GM19351 (cell line): Measurements from ENCODE around the gene DKK2.

ENCODE experiments used
- ATAC-seq: cut with Tn5 transposase; IDR thresholded peaks from one replicate; pipeline ENCODE4 v1.9.1; 2021; ENCODE audit warnings: mild to moderate bottlenecking, moderate library complexity; ENCODE audit not compliant: unreplicated experiment

The DKK2 gene

DNA sequence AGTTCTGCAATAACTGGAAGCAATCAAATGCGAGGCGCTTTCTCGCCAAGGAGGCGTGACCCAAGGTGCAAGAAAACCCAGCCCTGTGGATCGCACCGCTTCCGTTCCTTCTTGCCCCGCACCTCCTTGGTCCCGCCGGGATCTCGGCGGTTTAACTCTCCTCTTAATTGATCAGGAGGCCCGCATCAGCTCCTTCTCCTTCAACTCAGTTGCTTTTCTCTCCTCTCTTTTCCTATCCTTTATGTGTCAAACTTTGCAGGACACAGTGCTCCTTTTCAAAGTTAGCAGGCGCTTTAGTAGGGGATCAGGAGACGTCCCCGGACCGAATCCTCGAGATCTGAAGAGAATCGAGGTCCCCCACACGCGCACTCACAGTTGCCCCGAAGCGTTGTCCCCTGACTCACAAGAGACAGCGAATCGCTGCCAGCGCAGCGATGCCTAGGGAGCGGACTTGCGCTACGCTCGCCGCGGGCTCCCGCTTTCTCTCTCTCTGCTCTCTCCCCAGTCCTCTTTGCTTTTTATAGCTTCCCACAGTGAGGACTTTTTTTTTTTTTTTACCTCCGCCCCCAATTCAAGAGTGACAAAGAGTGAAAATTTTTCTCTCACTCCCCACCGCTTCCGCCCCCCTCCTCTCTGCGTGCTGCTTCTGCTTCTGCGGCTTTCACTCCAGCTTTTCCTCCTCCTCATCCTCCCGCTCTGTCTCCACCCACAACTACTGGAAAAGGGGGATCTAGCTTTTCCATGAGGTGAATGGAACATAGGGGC lies at the start of gene DKK2:
TSS of gene DKK2 (minus strand) at position 495 of the 765 bp plus-strand sequence. CDS start 722 bp downstream, outside the sequence.
- ATAC-seq = peak; percentile 28

DNA sequence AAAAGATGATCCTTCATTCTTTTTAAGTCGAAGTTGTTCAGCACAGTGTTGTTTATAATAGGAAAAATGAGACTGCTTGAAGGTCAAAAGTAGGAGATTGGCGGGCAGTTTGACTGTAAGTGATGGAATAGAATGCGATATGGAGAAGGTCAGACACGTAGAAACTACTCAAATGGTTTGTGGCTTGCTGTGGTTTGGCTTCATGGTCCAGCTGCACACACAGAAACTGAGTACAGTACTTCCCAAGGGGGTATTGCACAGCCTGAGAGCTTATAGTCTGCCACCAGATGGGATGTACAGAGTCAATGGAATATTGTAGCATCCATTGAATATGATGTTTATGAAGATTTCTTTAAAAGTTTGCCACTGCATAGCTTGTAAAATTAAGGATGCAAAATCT lies 41.1 kb upstream of the DKK2 start:
- ATAC-seq = no peak

DNA sequence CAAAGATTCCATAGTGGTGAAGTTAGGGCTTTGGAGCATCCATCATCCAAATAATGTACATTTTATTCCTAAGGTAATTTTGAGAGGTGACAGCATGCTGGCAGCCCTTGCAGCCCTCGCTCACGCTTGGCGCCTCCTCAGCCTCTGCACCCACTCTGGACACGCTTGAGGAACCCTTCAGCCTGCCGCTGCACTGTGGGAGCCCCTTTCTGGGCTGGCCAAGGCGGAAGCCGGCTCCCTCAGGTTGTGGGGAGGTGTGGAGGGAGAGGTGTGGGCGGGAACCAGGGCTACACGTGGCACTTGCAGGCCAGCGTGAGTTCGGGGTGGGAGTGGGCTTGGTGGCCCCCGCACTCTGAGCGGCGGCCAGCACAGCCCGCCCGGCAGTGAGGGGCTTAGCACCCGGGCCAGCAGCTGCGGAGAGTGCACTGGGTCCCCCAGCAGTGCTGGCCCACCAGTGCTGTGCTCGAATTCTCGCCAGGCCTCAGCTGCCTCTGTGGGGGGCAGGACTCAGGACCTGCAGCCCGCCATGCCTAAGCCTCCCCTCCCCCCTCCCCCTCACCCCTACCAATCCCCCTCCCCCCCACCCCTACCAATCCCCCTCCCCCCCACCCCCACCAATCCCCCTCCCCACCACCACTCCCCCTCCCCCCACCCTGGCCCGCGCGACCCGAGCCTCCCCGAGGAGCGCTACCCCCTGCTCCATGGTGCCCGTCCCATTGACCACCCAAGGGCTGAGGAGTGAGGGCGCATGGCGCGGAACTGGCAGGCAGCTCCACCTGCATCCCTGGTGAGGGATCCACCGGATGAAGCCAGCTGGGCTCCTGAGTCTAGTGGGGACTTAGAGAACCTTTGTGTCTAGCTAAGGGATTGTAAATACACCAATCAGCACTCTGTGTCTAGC lies 37.0 kb upstream of the DKK2 start:
- ATAC-seq = no peak

GRCh38 chr4:107071108-107071507 lies 35.0 kb upstream of the DKK2 start:
- ATAC-seq = no peak

- peak; percentile 98 for ATAC-seq
These were observed 32.9 kb upstream of the DKK2 start for GRCh38 chr4:107069049-107069448.

GRCh38 chr4:107068116-107068515 lies 32.0 kb upstream of the DKK2 start:
- ATAC-seq = no peak

DNA sequence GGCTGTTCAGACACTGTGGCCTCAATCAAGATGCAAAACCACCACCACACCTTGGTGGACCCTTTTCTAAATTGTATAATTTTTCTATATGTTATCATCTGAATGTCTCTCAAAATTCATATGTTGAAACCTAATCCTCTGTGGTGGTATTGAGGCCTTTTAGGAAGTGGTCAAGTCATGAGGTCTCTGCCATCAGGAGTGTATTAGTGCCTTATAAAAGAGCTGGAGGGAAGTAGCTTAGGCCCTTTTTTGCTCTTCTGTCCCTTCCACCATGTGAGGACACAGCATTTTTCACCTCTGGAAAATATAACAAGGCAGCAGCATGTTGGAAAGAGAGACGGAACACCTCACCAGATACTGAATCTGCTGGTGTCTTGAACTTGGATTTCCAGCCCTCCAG lies 30.5 kb upstream of the DKK2 start:
- ATAC-seq = no peak

- ATAC-seq = no peak
These were observed 29.1 kb upstream of the DKK2 start for GRCh38 chr4:107065201-107065600.

- no peak for ATAC-seq
These were observed 24.3 kb upstream of the DKK2 start for GRCh38 chr4:107060388-107060787.

DNA sequence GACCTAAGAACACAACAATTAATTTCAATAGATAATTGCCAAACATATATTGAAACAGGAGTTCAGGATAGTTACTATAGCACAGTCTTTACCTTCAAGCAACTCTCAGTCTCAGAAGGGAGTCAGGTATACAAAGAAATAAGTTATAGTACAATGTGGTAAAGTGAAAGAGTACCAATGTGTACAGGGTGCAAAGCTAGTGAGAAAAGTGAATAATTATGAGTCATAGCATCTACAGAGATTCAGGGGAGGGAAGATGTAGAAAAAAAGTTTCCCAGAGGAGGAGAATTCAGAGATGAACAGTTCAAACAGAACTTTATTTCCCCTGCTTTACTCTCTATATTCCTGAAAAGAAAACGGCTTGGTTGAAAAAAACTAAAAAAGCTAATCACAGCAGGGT lies 22.7 kb upstream of the DKK2 start:
- ATAC-seq = no peak

DNA sequence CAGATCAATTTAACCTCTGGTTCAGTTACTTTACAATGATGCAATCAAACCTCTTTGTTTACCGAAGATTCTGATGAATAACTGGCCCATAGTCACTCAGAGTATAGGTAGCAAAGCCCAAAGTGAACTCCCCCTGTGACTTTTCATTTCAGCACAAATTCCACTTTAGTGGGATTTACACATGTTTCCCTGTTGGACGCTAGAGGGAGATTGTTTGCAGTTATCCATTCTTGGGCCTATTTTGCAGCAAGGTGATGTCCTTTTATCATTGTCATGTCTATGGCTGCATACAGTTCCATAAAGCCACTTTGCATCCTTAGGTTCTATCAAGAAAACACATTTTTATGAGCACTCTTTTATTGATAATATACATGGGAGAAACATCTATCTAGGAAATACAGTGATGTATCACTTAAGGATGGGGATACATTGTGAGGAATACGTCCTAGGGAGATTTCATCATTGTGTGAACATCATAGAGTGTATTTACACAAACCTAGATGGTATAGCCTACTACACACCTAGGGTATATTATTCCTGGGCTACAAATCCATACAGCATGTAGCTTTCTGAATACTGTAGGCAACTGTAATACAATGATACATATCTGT lies 14.5 kb upstream of the DKK2 start:
- ATAC-seq = no peak

DNA sequence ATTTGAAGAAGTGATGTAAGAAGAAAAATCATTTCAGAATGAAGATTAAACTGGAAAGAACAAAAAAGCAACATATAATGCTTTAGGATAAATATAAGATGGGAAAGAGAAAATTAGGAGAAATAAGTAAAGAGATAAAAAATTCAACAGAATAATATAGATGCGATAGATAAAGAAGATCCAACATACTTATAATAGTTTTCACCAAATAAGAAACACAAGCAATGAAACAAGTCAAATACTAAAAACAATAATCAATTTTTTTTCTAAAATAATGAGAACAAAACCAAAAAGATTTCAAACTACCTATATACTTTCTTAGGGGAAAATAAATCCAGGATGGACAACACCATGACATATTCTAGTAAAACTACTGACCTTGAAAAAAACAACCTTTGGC lies 10.1 kb upstream of the DKK2 start:
- ATAC-seq = no peak

DNA sequence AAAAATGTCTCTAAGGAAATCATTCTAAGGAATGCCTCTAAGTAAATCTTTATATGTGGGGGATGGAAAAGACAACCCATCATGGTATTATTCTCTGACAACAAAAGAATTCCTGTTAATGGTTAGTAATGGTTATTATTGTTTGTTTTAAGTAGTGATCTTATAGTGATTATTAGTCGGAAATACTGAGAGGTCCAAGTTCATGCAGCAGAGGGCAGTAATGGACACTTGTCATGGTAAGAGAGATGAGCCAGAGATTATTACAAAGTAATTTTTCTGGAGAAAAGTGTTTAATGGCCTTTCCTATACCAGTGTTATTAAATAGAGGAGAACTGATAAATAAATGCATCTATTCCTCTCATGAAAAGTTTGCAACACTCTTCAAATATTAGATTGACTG lies 8.1 kb upstream of the DKK2 start:
- no peak for ATAC-seq

DNA sequence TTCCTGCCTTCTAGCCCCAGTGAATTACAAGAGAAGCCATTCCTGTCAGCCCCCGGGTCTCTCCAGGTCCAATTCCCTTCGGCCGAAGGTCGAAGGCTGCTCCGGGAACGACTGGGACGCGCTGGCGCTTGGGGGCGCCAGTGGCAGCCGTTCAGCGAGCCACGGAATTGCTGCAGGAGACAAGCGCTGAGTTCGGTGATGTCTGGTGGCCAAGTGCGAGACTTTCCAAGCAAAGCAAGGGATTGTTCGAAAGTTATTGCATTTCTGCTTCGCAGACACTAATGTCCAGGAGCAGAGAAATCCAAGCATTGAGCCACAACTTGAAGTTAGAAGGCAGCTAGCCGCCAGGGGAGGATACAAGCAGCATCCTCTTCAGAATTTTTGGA lies 1.1 kb upstream of the DKK2 start:
- ATAC-seq = peak; percentile 45

GRCh38 chr4:107036584-107037198 lies 578 bp upstream of the DKK2 start:
- ATAC-seq = no peak

DNA sequence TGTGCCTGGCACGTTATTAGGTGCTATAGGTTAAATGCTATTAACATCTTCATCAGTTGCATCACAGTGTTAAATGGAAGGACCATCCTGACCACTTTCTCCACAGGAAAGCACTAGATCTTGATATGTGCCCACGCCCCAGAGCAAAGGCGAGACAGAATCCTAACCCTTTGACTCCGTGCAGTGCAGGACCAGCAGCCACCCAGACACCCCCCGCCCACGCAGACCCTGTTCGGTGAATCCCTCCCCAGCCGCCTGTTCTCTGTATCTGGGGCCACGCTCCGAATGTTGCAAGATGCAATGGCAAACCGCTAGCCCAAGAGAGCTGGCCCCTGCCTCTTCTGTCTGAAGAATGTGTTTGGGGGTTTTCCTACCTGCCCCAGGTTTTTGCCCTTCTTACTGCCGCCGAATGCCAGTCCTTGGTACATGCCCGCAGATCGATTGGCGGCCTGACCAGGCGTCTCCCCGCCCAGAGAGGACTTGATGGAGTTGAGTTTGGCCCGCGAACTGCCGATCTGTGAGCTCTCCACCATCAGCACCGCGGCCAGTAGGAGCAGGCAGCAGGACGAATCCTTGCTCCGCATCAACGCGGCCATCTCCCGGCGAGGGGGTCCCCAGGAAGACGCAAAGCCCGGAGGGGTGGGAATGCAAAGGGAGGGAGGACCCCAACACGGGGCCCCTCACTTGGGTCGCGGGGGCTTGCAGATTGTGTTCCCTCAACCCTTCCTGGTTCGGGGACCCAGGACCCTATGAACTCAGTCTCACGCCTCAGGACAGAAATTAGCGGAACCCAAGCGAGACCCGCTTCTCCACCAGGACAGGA lies 906 bp downstream of the DKK2 start:
- ATAC-seq = no peak

GRCh38 chr4:107034091-107034995 lies 1.8 kb downstream of the DKK2 start:
- peak; percentile 41 for ATAC-seq

GRCh38 chr4:107027379-107027778 lies 8.7 kb downstream of the DKK2 start:
- no peak for ATAC-seq

GRCh38 chr4:107018344-107018735 lies 17.8 kb downstream of the DKK2 start:
- no peak for ATAC-seq
